IPS-20b (cell line): ENCODE measurements around the gene AVP.
A peak's percentile ranks its signal among the peaks of the same experiment; 100 is the strongest.
"Not testable (repeated sequence)": the region's sequence is repeated elsewhere in the genome, so short reads cannot be mapped to it uniquely, and the experiment has no call there.

Experiments used
- H3K27ac ChIP-seq: one replicate; pipeline ENCODE4 v1.5.1; 2013; ENCODE audit warnings: low read length
- H3K27me3 ChIP-seq: 2 replicates; pipeline ENCODE4 v1.6.1; 2013; ENCODE audit warnings: mild to moderate bottlenecking, low read length, inconsistent platforms; ENCODE audit not compliant: insufficient read depth
- H3K36me3 ChIP-seq: 2 replicates; pipeline ENCODE4 v1.6.1; 2013; ENCODE audit warnings: low read depth, mild to moderate bottlenecking, inconsistent platforms, low read length, moderate library complexity; ENCODE audit not compliant: insufficient read depth
- H3K4me1 ChIP-seq: 2 replicates; pipeline ENCODE4 v1.6.1; 2013; ENCODE audit warnings: mild to moderate bottlenecking, control low read depth, inconsistent platforms, low read length, moderate library complexity; ENCODE audit not compliant: insufficient read depth
- H3K4me3 ChIP-seq: 2 replicates; pipeline ENCODE4 v1.5.1; 2013; ENCODE audit warnings: mild to moderate bottlenecking, low read length, inconsistent platforms
- H3K9ac ChIP-seq: 2 replicates; pipeline ENCODE4 v1.6.1; 2013; ENCODE audit warnings: low read depth, mild to moderate bottlenecking, inconsistent platforms, low read length, moderate library complexity
- H3K9me3 ChIP-seq: 2 replicates; pipeline ENCODE4 v1.6.1; 2013; ENCODE audit warnings: mild to moderate bottlenecking, low read depth, low read length, inconsistent platforms; ENCODE audit not compliant: insufficient read depth

The AVP gene, protein sequence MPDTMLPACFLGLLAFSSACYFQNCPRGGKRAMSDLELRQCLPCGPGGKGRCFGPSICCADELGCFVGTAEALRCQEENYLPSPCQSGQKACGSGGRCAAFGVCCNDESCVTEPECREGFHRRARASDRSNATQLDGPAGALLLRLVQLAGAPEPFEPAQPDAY

DNA sequence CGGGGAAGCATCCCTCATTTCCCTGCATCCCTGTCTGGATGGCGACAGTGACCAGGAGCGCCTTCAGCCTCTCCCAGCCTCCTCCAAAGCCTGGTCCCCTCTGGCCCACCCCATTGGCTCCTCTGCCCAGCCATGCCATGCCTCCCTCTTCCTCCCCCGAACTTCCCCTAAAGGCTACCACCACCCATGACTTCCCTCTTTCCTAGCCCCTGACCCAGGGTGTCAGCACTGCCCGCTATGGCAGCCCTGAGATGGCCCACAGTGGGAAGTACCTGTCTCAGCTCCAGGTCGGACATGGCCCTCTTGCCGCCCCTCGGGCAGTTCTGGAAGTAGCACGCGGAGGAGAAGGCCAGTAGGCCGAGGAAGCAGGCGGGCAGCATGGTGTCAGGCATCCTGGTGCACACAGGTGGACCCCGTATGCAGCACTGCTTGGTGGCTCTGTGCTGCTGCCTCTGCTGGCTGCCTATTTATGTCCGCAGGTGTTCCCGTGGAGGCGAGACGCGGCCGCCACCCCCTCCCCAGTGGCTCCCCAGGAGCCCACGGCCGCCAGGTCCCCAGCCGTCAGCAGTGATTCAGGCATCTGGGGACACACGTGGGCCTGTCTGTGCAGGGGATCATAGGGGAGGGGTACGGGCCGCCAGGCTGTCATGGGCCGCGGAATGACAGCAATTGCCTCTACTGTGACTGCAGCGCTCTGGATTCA is at the start of gene AVP:
Gene AVP, minus strand, starts transcription at position 442 of the 703 bp plus-strand sequence. Its CDS starts 50 bp downstream, at position 392.
- H3K27me3 ChIP-seq: peaks cover 57% of the 10 kb centered on the region
- no peaks in the 10 kb centered on the region for H3K9me3 ChIP-seq
- H3K4me3 ChIP-seq: peak within 1 kb of the TSS; percentile 57; the same call in 1 of the 2 replicates
- no peak within 1 kb of the TSS for H3K9ac ChIP-seq
- H3K36me3 ChIP-seq: no peaks in the 10 kb centered on the region
- no peak within 1 kb of the TSS for H3K27ac ChIP-seq
- peaks cover 6% of the 10 kb centered on the region; the same call in 1 of the 2 replicates for H3K4me1 ChIP-seq

- Histone ChIP-seq H3K9ac (no peak overlapping the region), H3K4me1 (no peaks in the 10 kb centered on the region), H3K4me3 (no peak overlapping the region), H3K36me3 (no peaks in the 10 kb centered on the region), H3K27me3 (no peaks in the 10 kb centered on the region), H3K9me3 (no peaks in the 10 kb centered on the region), H3K27ac (no peak overlapping the region)
These were observed 49.6 kb upstream of the AVP start for GRCh38 chr20:3134151-3134550.

GRCh38 chr20:3133155-3133554 is 48.6 kb upstream of the AVP start:
- Histone ChIP-seq H3K27me3 (no peaks in the 10 kb centered on the region), H3K36me3 (no peaks in the 10 kb centered on the region), H3K4me3 (no peak overlapping the region), H3K4me1 (no peaks in the 10 kb centered on the region), H3K9me3 (no peaks in the 10 kb centered on the region), H3K9ac (no peak overlapping the region), H3K27ac (no peak overlapping the region)

DNA sequence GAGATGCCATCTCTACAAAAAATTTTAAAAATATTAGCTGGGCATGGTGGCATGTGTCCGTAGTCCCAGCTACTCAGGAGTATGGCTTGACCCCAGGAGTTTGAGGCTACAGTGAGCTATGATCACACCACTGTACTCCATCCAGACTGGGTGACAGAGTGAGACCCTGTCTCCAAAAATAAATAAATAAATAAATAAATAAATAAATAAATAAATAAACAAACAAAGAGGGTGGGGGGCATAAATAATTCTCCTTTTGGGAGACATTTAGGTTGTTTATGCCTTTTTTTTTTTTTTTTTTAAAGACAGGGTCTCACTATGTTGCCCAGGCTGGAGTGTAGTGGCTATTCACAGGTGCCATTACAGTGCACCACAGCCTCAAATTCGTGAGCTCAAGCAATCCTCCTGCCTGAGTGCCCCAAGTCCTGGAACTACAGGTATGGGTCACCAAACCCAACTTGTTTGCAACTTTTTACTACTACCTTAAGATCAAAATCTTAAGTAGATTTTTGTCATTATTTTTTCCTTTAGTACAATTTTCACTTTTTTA is 45.6 kb upstream of the AVP start:
- Histone ChIP-seq H3K4me3 (no peak overlapping the region), H3K9me3 (no peaks in the 10 kb centered on the region; the same call in 1 of the 2 replicates), H3K27ac (no peak overlapping the region), H3K27me3 (no peaks in the 10 kb centered on the region), H3K4me1 (no peaks in the 10 kb centered on the region), H3K9ac (no peak overlapping the region), H3K36me3 (no peaks in the 10 kb centered on the region)

DNA sequence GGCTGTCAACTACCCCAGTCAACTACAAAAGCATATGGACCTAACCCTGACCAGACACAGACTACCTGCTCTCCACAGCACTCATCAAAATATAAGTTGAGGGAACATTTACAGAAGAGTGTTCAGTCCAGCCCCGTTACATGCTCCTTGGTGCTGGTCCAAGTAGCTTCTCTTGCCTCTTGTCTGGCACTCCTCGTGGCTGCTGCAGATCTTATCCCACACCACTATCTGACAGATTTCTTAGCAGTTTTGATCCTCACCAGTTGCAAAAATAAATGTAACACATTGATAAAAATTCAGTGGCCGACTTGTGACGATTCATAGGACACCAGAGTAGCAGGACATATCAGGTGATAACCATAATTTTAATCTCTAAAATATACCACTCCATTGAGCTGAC is 44.6 kb upstream of the AVP start:
- Histone ChIP-seq H3K9ac (no peak overlapping the region), H3K36me3 (no peaks in the 10 kb centered on the region), H3K27me3 (no peaks in the 10 kb centered on the region), H3K9me3 (no peaks in the 10 kb centered on the region; the same call in 1 of the 2 replicates), H3K4me3 (no peak overlapping the region), H3K27ac (no peak overlapping the region), H3K4me1 (no peaks in the 10 kb centered on the region)

GRCh38 chr20:3128275-3128984 is 43.9 kb upstream of the AVP start:
- no peaks in the 10 kb centered on the region for H3K4me1 ChIP-seq
- H3K4me3 ChIP-seq: no peak overlapping the region
- H3K27me3 ChIP-seq: no peaks in the 10 kb centered on the region
- no peak overlapping the region for H3K27ac ChIP-seq
- no peak overlapping the region for H3K9ac ChIP-seq
- H3K36me3 ChIP-seq: 0 out of 2 replicates have a peak, but pooled peaks cover under 1% of the 10 kb centered on the region
- peaks cover 6% of the 10 kb centered on the region for H3K9me3 ChIP-seq

- Histone ChIP-seq H3K9ac (no peak overlapping the region), H3K36me3 (peaks cover 20% of the 10 kb centered on the region), H3K27me3 (no peaks in the 10 kb centered on the region), H3K9me3 (peaks cover 19% of the 10 kb centered on the region), H3K27ac (no peak overlapping the region), H3K4me1 (no peaks in the 10 kb centered on the region), H3K4me3 (no peak overlapping the region)
These were observed 42.0 kb upstream of the AVP start for GRCh38 chr20:3126527-3126859.

- H3K27ac ChIP-seq, H3K4me1 ChIP-seq, H3K27me3 ChIP-seq, H3K4me3 ChIP-seq, H3K9ac ChIP-seq: not testable (repeated sequence)
- peaks cover 19% of the 10 kb centered on the region for H3K9me3 ChIP-seq
- H3K36me3 ChIP-seq: peaks cover 26% of the 10 kb centered on the region
These were observed 41.4 kb upstream of the AVP start for GRCh38 chr20:3125776-3126526.

- not testable (repeated sequence) for H3K9ac ChIP-seq, H3K27ac ChIP-seq, H3K27me3 ChIP-seq, H3K4me1 ChIP-seq, H3K4me3 ChIP-seq
- Histone ChIP-seq H3K36me3 (peaks cover 29% of the 10 kb centered on the region), H3K9me3 (peaks cover 19% of the 10 kb centered on the region)
These were observed 40.4 kb upstream of the AVP start for GRCh38 chr20:3124773-3125560.

- H3K9me3 ChIP-seq: peaks cover 19% of the 10 kb centered on the region
- not testable (repeated sequence) for H3K4me3 ChIP-seq, H3K4me1 ChIP-seq, H3K9ac ChIP-seq, H3K27ac ChIP-seq, H3K27me3 ChIP-seq
- H3K36me3 ChIP-seq: peaks cover 30% of the 10 kb centered on the region
These were observed 39.6 kb upstream of the AVP start for GRCh38 chr20:3124163-3124562.

DNA sequence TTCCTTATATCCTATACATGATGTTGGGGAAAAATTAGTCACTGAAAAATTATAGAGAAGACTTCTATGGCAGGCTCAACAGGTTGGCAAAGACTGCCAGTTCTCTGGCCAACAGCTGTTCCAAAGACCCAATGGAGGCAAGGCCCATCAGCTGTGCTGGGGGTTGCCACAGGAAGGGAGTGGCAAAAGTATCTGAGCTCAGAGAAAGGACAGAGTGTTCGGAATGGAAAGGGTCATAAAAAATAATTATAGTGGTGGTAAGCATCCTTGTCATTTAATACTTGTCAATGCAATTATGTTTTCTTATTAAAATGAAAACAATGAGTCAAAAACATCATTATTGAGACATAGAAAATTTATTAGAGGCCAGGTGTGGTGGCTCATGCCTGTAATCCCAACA is 39.0 kb upstream of the AVP start:
- Histone ChIP-seq H3K9ac (no peak overlapping the region), H3K9me3 (peaks cover 19% of the 10 kb centered on the region), H3K4me1 (no peaks in the 10 kb centered on the region), H3K4me3 (no peak overlapping the region), H3K27me3 (no peaks in the 10 kb centered on the region), H3K27ac (no peak overlapping the region), H3K36me3 (peaks cover 33% of the 10 kb centered on the region)
